ENCODE data around the gene TMPRSS2. TPM values are rescaled to one million over a fixed set of nuclear protein-coding genes. Genes with fewer than 3 reads are reported as not detected.

Gene TMPRSS2
- total and polyA plus RNA-seq, 2 donors (not counting 1 experiment from before 2014, with no cell fraction given) = not detected

- Histone ChIP-seq H3K36me3 (replicated peaks in 1 of 2; ENCODE audit: control extremely low read depth in 1 of 2, control insufficient read depth in 1 of 2, extremely low read depth in 1 of 2, insufficient read depth in 2 of 2, low read length in 1 of 2) (no peaks in the 10 kb centered on the region), H3K27ac (ENCODE audit: low read length in 2 of 2) (no peak overlapping the region), H3K4me3 (ENCODE audit: control extremely low read depth in 1 of 5, extremely low read depth in 1 of 5, insufficient read depth in 1 of 5, low read depth in 2 of 5, low read length in 4 of 5) (no peak overlapping the region), H2AFZ (ENCODE audit: insufficient read depth, low read depth, low read length, poor library complexity, severe bottlenecking) (no peak overlapping the region), H3K79me2 (ENCODE audit: control insufficient read depth, insufficient read depth, low read length) (no peaks in the 10 kb centered on the region), H3K27me3 (replicated peaks in 1 of 4; ENCODE audit: control extremely low read depth in 1 of 4, control insufficient read depth in 3 of 4, insufficient read depth in 4 of 4, low read length in 3 of 4) (peaks cover 0 to 39% (median 4%) of the 10 kb centered on the region in 4 experiments), H4K20me1 (ENCODE audit: control insufficient read depth, insufficient read depth, low read length, poor library complexity, severe bottlenecking) (no peaks in the 10 kb centered on the region), H3K4me1 (ENCODE audit: control insufficient read depth in 2 of 2, insufficient read depth in 2 of 2, low read length in 2 of 2) (no peaks in the 10 kb centered on the region), H3K9ac (ENCODE audit: low read length) (no peak overlapping the region), H3K4me2 (replicated peaks; ENCODE audit: low read depth, low read length, poor library complexity, severe bottlenecking) (no peak overlapping the region), H3K9me3 (ENCODE audit: control extremely low read depth in 1 of 3, control insufficient read depth in 2 of 3, insufficient read depth in 1 of 3, low read length in 2 of 3) (no peaks in the 10 kb centered on the region)
- intact Hi-C loops (cut with micrococcal nuclease) = no loop called here
- no peak for DNase-seq
- Mint-ChIP-seq H3K4me3 (no peak overlapping the region), H3K27me3 (peaks cover 51% of the 10 kb centered on the region), H3K4me1 (no peaks in the 10 kb centered on the region), H3K9me3 (ENCODE audit: insufficient read depth) (no peaks in the 10 kb centered on the region), H3K27ac (no peak overlapping the region)
- ATAC-seq (ENCODE audit: low read depth) = no peak
- CTCF ChIA-PET = no interaction called here
- TF ChIP-seq CTCF (IDR thresholded peaks at IDR 0.05) = no peak
- TF ChIP-seq EZH2 (IDR thresholded peaks at IDR 0.05; ENCODE audit: borderline replicate concordance, insufficient read depth, low read depth, low read length, poor library complexity, severe bottlenecking) = no peak
- WGBS (ENCODE audit: insufficient coverage) = 4% methylated on average over 25 of the region's 28 CpGs
- POLR2A ChIA-PET = no interaction called here
Measured at GRCh38 chr21:41508415-41509144, 622 bp upstream of the TMPRSS2 start.

Data from B cell (primary cell).